HepG2 (cell line): ENCODE measurements around the gene PDLIM5. TPM values are rescaled to one million over a fixed set of nuclear protein-coding genes. Genes with fewer than 3 reads are reported as not detected.

Experiments
- ATAC-seq: fragments of 200-7000 bp; cut with Tn5 transposase; 3 replicates; pipeline ENCODE4 v1.9.1; 2020; ENCODE audit warnings: mild to moderate bottlenecking, moderate library complexity
- BruUV-seq: library from RNA; stranded (reverse); fragments of 400-500 nt; replicated peaks from 2 replicates; lab custom pipeline; 2021; lab: Mats Ljungman, UMichigan
- CTCF ChIA-PET: fragments of 300-600 bp; formaldehyde crosslinking; extraction: SDS; loops from one replicate; lab custom pipeline; 2021; ENCODE audit warnings: low total read pairs, inconsistent platforms, low intra/inter-chr PET ratio; lab: Yijun Ruan, JAX
- POLR2A ChIA-PET: fragments of 350-600 bp; sonication (Branson Sonifier 250); formaldehyde crosslinking; loops from one replicate; lab custom pipeline; 2020; ENCODE audit warnings: antibody characterized with exemption, inconsistent platforms; lab: Yijun Ruan, JAX
- DNase-seq: peaks from one replicate; pipeline ENCODE4 v3.0.0-alpha.2; 2015; ENCODE audit warnings: low spot score
- FAIRE-seq: peaks from 3 replicates; lab custom pipeline; 2011; peaks lifted over from hg19 to GRCh38; lab: Jason Lieb, UNC
- H2AFZ ChIP-seq: one replicate; pipeline ENCODE4 v1.6.1; 2011; ENCODE audit warnings: low read length, inconsistent platforms
- H3K27ac ChIP-seq: fragments of 300-600 bp; 3 replicates; pipeline ENCODE4 v1.8.0; 2011; ENCODE audit warnings: mixed run types, mild to moderate bottlenecking, mixed read lengths, low read length, inconsistent platforms; ENCODE audit not compliant: insufficient read depth; ENCODE audit errors: extremely low read length
- H3K27me3 ChIP-seq, 2 experiments: fragments of 200-600 bp in 1 of 2; 2 replicates in 1 of 2; 3 replicates in 1 of 2; pipeline versions ENCODE4 v1.6.0 to v1.8.0; 2011; ENCODE audit warnings: low read length in 2 of 2, mild to moderate bottlenecking in 2 of 2, moderate library complexity in 2 of 2, inconsistent platforms in 1 of 2; ENCODE audit not compliant: insufficient read depth in 2 of 2, control insufficient read depth in 1 of 2
- H3K36me3 ChIP-seq, 2 experiments: fragments of 200-600 bp in 1 of 2; replicated peaks in 1 of 2; 2 replicates in 1 of 2; 3 replicates in 1 of 2; pipeline versions ENCODE4 v1.5.1 to v1.8.0; 2011; ENCODE audit warnings: low read length in 2 of 2, inconsistent platforms in 1 of 2; ENCODE audit not compliant: insufficient read depth in 2 of 2, control insufficient read depth in 1 of 2
- H3K4me1 ChIP-seq: 2 replicates; pipeline ENCODE4 v1.5.1; 2012; ENCODE audit warnings: low read length, inconsistent platforms; ENCODE audit not compliant: insufficient read depth
- H3K4me2 ChIP-seq: 2 replicates; pipeline ENCODE4 v1.6.0; 2011; ENCODE audit warnings: low read depth, low read length, inconsistent platforms
- H3K4me3 ChIP-seq, 3 experiments: fragments of 200-600 bp in 1 of 3; sonication (generic), shearing (Covaris generic) in 1 of 3; replicated peaks in 1 of 3; 2 replicates each; pipeline ENCODE4 v1.5.1; 2011 to 2016; ENCODE audit warnings: low read length in 3 of 3, inconsistent platforms in 2 of 3, low read depth in 2 of 3, mild to moderate bottlenecking in 2 of 3, control low read depth in 1 of 3, mixed read lengths in 1 of 3; ENCODE audit not compliant: insufficient read depth in 1 of 3
- H3K79me2 ChIP-seq: one replicate; pipeline ENCODE4 v1.6.1; 2011; ENCODE audit warnings: low read length, inconsistent platforms; ENCODE audit not compliant: insufficient read depth
- H3K9ac ChIP-seq: 2 replicates; pipeline ENCODE4 v1.6.0; 2011; ENCODE audit warnings: mild to moderate bottlenecking, low read depth, low read length, inconsistent platforms; ENCODE audit not compliant: insufficient read depth
- H3K9me3 ChIP-seq: 2 replicates; pipeline ENCODE4 v1.5.1; 2012; ENCODE audit warnings: mild to moderate bottlenecking, low read length
- H4K20me1 ChIP-seq: 2 replicates; pipeline ENCODE4 v1.6.0; 2011; ENCODE audit warnings: inconsistent platforms, mild to moderate bottlenecking, low read length, moderate library complexity; ENCODE audit not compliant: insufficient read depth
- AHR ChIP-seq: IDR thresholded peaks from 2 replicates; pipeline ENCODE4 v1.6.1; 2018; ENCODE audit warnings: missing genetic modification reagents, missing compliant biosample characterization
- CEBPZ ChIP-seq: IDR thresholded peaks from 2 replicates; pipeline ENCODE4 v1.6.1; 2012; ENCODE audit warnings: low read length, improper control_type of control experiment
- MBNL3 ChIP-seq: fragments of 250-450 bp; sonication (Bioruptor Pico); conservative IDR thresholded peaks from 2 replicates; pipeline ENCODE4 v1.8.0; 2022; ENCODE audit warnings: mild to moderate bottlenecking, inconsistent platforms
- NCOA5 ChIP-seq: sonication (generic); formaldehyde crosslinking; IDR thresholded peaks from 2 replicates; pipeline ENCODE4 v1.4.0; 2020; ENCODE audit warnings: missing genetic modification reagents
- NFIC ChIP-seq: IDR thresholded peaks from 2 replicates; pipeline ENCODE4 v1.6.1; 2012; ENCODE audit warnings: mild to moderate bottlenecking, low read length, inconsistent platforms
- RBFOX2 ChIP-seq: fragments of 200-400 bp; formaldehyde crosslinking; IDR thresholded peaks from 2 replicates; pipeline ENCODE4 v1.6.1; 2017; ENCODE audit warnings: low read depth, mild to moderate bottlenecking, low read length
- ZNF543 ChIP-seq: sonication (generic); formaldehyde crosslinking; IDR thresholded peaks from 2 replicates; pipeline ENCODE4 v1.4.0; 2020; ENCODE audit warnings: mild to moderate bottlenecking, missing genetic modification reagents
- ZNF672 ChIP-seq: sonication (generic); formaldehyde crosslinking; IDR thresholded peaks from 2 replicates; pipeline ENCODE4 v1.8.1; 2022; ENCODE audit warnings: missing genetic modification reagents
- ZNF788 ChIP-seq: sonication (generic); formaldehyde crosslinking; IDR thresholded peaks from 2 replicates; pipeline ENCODE4 v1.5.0; 2020; ENCODE audit warnings: mild to moderate bottlenecking, missing genetic modification reagents, borderline replicate concordance
- ZSCAN25 ChIP-seq: sonication (generic); formaldehyde crosslinking; IDR thresholded peaks from 2 replicates; pipeline ENCODE4 v1.8.0; 2022; ENCODE audit warnings: mild to moderate bottlenecking, missing genetic modification reagents
- WGBS: methylation state at CpG from one replicate; pipeline ENCODE4 v1.1.6; 2017; ENCODE audit warnings: low lambda C conversion rate; 5-methylcytosine and 5-hydroxymethylcytosine counted together
- in situ Hi-C: cut with HindIII; loops from 2 replicates; pipeline ENCODE4 v1.10.0; 2017; ENCODE audit warnings: low pct_unique_long_range_greater_than_20kb; ENCODE audit not compliant: extremely low pct_ligation_motif_present
- intact Hi-C: fragments of 100-400 bp; cut with micrococcal nuclease; formaldehyde crosslinking; loops from one replicate; pipeline ENCODE4 v1.10.0; 2022; ENCODE audit not compliant: unreplicated experiment
- polyA plus RNA-seq, 8 experiments: library from polyadenylated mRNA; depleted of rRNA in 3 of 8; stranded (reverse) in 7 of 8; unstranded in 1 of 8; fragments of >200 nt; fragmentation: Illumina TruSeq in 4 of 8; extraction: Trizol in 4 of 8; gene quantifications; 2 replicates each; pipeline versions ENCODE4 v1.2.1 to v1.2.3, GENCODE V29; 2011 to 2016; ENCODE audit warnings: low read depth in 4 of 8, missing spikeins in 1 of 8, mixed read lengths in 1 of 8; ENCODE audit not compliant: insufficient read depth in 1 of 8
- total RNA-seq, 5 experiments: library from RNA; depleted of rRNA; stranded (reverse); fragments of >200 nt; fragmentation: Illumina TruSeq; extraction: Trizol; gene quantifications; 2 replicates each; pipeline ENCODE4 v1.2.3, GENCODE V29; 2016; ENCODE audit warnings: low read depth in 1 of 5
- TF ChIP-seq, protein P1 (sequence below): sonication (generic); formaldehyde crosslinking; IDR thresholded peaks from 2 replicates; pipeline ENCODE4 v1.5.0; 2020; ENCODE audit warnings: mild to moderate bottlenecking, missing genetic modification reagents, borderline replicate concordance
- TF ChIP-seq, protein P2 (sequence below): sonication (generic); formaldehyde crosslinking; IDR thresholded peaks from 2 replicates; pipeline ENCODE4 v1.5.0; 2020; ENCODE audit warnings: mild to moderate bottlenecking, low read depth, missing genetic modification reagents, borderline replicate concordance
- TF ChIP-seq, protein P3 (sequence below): sonication (generic); formaldehyde crosslinking; IDR thresholded peaks from 2 replicates; pipeline ENCODE4 v1.8.0; 2022; ENCODE audit warnings: mild to moderate bottlenecking, missing genetic modification reagents, moderate library complexity

Gene PDLIM5
- total and polyA plus RNA-seq, 2 of the 13 experiments (the other 11 are each of a cell fraction or from before 2014, with no cell fraction given): 52.8 to 119 TPM

- TF ChIP-seq RBFOX2 (no peak), NCOA5 (CRISPR knock-in tag) (no peak), ZSCAN25 (CRISPR knock-in tag) (no peak), MBNL3 (CRISPR knock-in tag) (no peak), ZNF543 (CRISPR knock-in tag) (no peak), NFIC (no peak), ZNF788 (no peak)
- CTCF ChIA-PET: no interaction called here
- Histone ChIP-seq H4K20me1 (no peaks in the 10 kb centered on the region), H3K4me2 (no peak overlapping the region), H3K27me3 (no peaks in the 10 kb centered on the region), H3K36me3 (peaks cover 3 to 15% of the 10 kb centered on the region in 2 experiments; a peak in 2 of 5 replicates), H3K27ac (no peak overlapping the region), H3K79me2 (no peaks in the 10 kb centered on the region), H3K9me3 (no peaks in the 10 kb centered on the region), H3K9ac (no peak overlapping the region), H2AFZ (no peak overlapping the region), H3K4me3 (no peak overlapping the region), H3K4me1 (no peaks in the 10 kb centered on the region)
- FAIRE-seq (no peak), DNase-seq (no peak), ATAC-seq (no peak)
- in situ Hi-C loops: loop anchor here (25.0 kb wide), 1 partner anchor 794 kb away; no protein-coding TSS in a partner anchor
- POLR2A ChIA-PET: no interaction called here
- no TSS peak for BruUV-seq
- intact Hi-C loops: no loop called here
- WGBS: 100% methylated on average over 2 of the region's 2 CpGs
These were observed 130.0 kb downstream of the PDLIM5 start for GRCh38 chr4:94581766-94582165.

- POLR2A ChIA-PET: no interaction called here
- in situ Hi-C loops: loop anchor here (25.0 kb wide), 1 partner anchor 795 kb away; no protein-coding TSS in a partner anchor
- CTCF ChIA-PET: no interaction called here
- no peaks in the 10 kb centered on the region for H4K20me1 ChIP-seq
- no peaks in the 10 kb centered on the region for H3K79me2 ChIP-seq
- H3K9ac ChIP-seq: no peak overlapping the region
- FAIRE-seq: no peak
- H3K4me2 ChIP-seq: no peak overlapping the region
- TF ChIP-seq, protein P1, sequence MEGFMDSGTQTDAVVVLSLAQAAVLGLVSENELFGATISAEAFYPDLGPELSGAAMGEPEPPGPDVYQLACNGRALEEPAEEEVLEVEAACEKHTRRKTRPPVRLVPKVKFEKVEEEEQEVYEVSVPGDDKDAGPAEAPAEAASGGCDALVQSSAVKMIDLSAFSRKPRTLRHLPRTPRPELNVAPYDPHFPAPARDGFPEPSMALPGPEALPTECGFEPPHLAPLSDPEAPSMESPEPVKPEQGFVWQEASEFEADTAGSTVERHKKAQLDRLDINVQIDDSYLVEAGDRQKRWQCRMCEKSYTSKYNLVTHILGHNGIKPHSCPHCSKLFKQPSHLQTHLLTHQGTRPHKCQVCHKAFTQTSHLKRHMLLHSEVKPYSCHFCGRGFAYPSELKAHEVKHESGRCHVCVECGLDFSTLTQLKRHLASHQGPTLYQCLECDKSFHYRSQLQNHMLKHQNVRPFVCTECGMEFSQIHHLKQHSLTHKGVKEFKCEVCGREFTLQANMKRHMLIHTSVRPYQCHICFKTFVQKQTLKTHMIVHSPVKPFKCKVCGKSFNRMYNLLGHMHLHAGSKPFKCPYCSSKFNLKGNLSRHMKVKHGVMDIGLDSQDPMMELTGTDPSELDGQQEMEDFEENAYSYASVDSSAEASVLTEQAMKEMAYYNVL (CRISPR knock-in tag): no peak
- TF ChIP-seq ZNF672: no peak
- TF ChIP-seq, protein P2, sequence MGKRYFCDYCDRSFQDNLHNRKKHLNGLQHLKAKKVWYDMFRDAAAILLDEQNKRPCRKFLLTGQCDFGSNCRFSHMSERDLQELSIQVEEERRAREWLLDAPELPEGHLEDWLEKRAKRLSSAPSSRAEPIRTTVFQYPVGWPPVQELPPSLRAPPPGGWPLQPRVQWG: no peak
- TF ChIP-seq CEBPZ: no peak
- TF ChIP-seq, protein P3, sequence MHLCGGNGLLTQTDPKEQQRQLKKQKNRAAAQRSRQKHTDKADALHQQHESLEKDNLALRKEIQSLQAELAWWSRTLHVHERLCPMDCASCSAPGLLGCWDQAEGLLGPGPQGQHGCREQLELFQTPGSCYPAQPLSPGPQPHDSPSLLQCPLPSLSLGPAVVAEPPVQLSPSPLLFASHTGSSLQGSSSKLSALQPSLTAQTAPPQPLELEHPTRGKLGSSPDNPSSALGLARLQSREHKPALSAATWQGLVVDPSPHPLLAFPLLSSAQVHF (CRISPR knock-in tag): no peak
- TF ChIP-seq AHR: no peak
- H3K27me3 ChIP-seq: no peaks in the 10 kb centered on the region
- 97% methylated on average over 2 of the region's 2 CpGs for WGBS
- no peak for DNase-seq
- intact Hi-C loops: no loop called here
- H3K4me3 ChIP-seq: no peak overlapping the region
- no peak overlapping the region for H2AFZ ChIP-seq
- H3K27ac ChIP-seq: no peak overlapping the region
- ATAC-seq: no peak
- H3K9me3 ChIP-seq: no peaks in the 10 kb centered on the region
- H3K4me1 ChIP-seq: no peaks in the 10 kb centered on the region
- peaks cover 2 to 17% of the 10 kb centered on the region in 2 experiments; a peak in 1 of 5 replicates for H3K36me3 ChIP-seq
- no TSS peak for BruUV-seq
These were observed 130.8 kb downstream of the PDLIM5 start for GRCh38 chr4:94582517-94582916.
